ENCODE results near the gene DIDO1.

GRCh38 chr20:62920039-62920645 is 6.2 kb downstream of the DIDO1 start:
- TF ChIP-seq CTCF (conservative IDR thresholded peaks at IDR 0.05; ENCODE audit: low read depth, low read length), result no peak
- TF ChIP-seq EZH2 (IDR thresholded peaks at IDR 0.05; ENCODE audit: low read length, unreplicated experiment), result no peak

Measured in PC-3 (cell line).